Type B pancreatic cell (in vitro differentiated cells): ENCODE measurements around the gene CDH12. TPM values are rescaled to one million over a fixed set of nuclear protein-coding genes. Genes with fewer than 3 reads are reported as not detected.
"Not testable (repeated sequence)": the region's sequence is repeated elsewhere in the genome, so short reads cannot be mapped to it uniquely, and the experiment has no call there.

ENCODE experiments used
- DNase-seq: peaks from one replicate; pipeline ENCODE4 v3.0.0; 2021; ENCODE audit warnings: mixed read lengths; ENCODE audit not compliant: unreplicated experiment; ENCODE audit errors: extremely low spot score
- H3K27ac Mint-ChIP-seq: 2 replicates; pipeline ENCODE4 v1.8.0; 2021; ENCODE audit warnings: mild to moderate bottlenecking, mixed read lengths
- H3K27me3 Mint-ChIP-seq: 2 replicates; pipeline ENCODE4 v1.8.0; 2021; ENCODE audit warnings: mixed read lengths
- H3K36me3 Mint-ChIP-seq: 2 replicates; pipeline ENCODE4 v1.8.0; 2021; ENCODE audit warnings: mixed read lengths
- H3K4me1 Mint-ChIP-seq: one replicate; pipeline ENCODE4 v1.8.0; 2021; ENCODE audit warnings: mixed read lengths; ENCODE audit not compliant: unreplicated experiment
- H3K4me3 Mint-ChIP-seq: 2 replicates; pipeline ENCODE4 v1.8.0; 2021; ENCODE audit warnings: mild to moderate bottlenecking, mixed read lengths
- H3K9me3 Mint-ChIP-seq: 2 replicates; pipeline ENCODE4 v1.8.0; 2021; ENCODE audit warnings: mixed read lengths
- total RNA-seq: library from RNA; stranded (reverse); gene quantifications from 2 replicates; pipeline ENCODE4 v1.2.1, GENCODE V29; 2021; ENCODE audit warnings: low replicate concordance
- TF ChIP-seq, protein P1 (sequence below): fragments of 200-600 bp; sonication (generic); conservative IDR thresholded peaks from 2 replicates; pipeline ENCODE4 v1.5.0; 2021; ENCODE audit warnings: antibody characterized with exemption, mild to moderate bottlenecking

The CDH12 gene
- total RNA-seq, 1 donor from 2014 or later, result 10.2 TPM

DNA sequence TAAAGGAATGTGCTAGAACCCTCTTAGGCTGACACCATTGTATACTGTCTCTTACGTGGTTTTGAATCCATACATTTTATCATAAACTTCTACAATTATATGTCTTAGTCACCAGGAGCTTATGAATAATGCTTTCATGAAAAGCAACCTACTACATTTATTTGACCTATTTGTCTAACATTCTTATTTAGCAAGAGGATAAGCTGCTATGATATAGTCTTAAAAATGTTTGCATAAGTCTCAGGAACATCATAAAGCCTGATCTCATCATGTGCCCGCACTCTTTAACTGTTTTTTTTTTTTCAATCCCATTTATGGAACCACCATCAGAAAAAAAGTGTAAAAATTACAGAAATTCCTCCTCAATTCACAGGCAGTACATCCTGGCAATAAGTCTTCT, 59.7 kb downstream of the CDH12 start:
- H3K36me3 Mint-ChIP-seq, result no peaks in the 10 kb centered on the region

DNA sequence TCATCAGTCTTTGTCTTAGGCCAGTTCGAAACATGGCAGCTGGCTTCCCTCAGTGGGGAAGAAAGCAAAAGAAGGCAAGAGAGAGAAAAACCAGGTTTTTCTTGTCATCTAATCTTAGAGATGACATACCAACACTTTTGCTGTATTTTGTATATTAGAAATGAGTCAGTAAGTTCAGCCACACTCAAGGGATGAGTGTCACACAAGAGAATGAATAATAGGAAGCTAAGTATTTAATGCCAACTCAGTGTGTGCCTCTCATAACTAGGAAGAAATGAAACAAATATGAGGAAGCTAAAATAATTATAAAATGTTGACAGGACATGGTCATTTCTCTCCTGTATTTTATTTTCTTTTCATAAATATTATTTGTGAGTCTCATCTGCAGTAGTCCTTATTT, 65.3 kb downstream of the CDH12 start:
- H3K4me3 Mint-ChIP-seq, result no peak overlapping the region
- no peaks in the 10 kb centered on the region for H3K9me3 Mint-ChIP-seq
- TF ChIP-seq, protein P1, sequence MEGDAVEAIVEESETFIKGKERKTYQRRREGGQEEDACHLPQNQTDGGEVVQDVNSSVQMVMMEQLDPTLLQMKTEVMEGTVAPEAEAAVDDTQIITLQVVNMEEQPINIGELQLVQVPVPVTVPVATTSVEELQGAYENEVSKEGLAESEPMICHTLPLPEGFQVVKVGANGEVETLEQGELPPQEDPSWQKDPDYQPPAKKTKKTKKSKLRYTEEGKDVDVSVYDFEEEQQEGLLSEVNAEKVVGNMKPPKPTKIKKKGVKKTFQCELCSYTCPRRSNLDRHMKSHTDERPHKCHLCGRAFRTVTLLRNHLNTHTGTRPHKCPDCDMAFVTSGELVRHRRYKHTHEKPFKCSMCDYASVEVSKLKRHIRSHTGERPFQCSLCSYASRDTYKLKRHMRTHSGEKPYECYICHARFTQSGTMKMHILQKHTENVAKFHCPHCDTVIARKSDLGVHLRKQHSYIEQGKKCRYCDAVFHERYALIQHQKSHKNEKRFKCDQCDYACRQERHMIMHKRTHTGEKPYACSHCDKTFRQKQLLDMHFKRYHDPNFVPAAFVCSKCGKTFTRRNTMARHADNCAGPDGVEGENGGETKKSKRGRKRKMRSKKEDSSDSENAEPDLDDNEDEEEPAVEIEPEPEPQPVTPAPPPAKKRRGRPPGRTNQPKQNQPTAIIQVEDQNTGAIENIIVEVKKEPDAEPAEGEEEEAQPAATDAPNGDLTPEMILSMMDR, result no peak
- no peaks in the 10 kb centered on the region for H3K36me3 Mint-ChIP-seq
- H3K4me1 Mint-ChIP-seq, result no peaks in the 10 kb centered on the region
- no peak for DNase-seq
- H3K27me3 Mint-ChIP-seq, result no peaks in the 10 kb centered on the region
- H3K27ac Mint-ChIP-seq, result no peak overlapping the region

More for the DNA sequence above, 59.7 kb downstream of the CDH12 start:
- Mint-ChIP-seq H3K27ac (no peak overlapping the region), H3K27me3 (no peaks in the 10 kb centered on the region), H3K4me3 (no peak overlapping the region), H3K4me1 (no peaks in the 10 kb centered on the region), H3K9me3 (no peaks in the 10 kb centered on the region)
- no peak for DNase-seq
- TF ChIP-seq, protein P1, result no peak

DNA sequence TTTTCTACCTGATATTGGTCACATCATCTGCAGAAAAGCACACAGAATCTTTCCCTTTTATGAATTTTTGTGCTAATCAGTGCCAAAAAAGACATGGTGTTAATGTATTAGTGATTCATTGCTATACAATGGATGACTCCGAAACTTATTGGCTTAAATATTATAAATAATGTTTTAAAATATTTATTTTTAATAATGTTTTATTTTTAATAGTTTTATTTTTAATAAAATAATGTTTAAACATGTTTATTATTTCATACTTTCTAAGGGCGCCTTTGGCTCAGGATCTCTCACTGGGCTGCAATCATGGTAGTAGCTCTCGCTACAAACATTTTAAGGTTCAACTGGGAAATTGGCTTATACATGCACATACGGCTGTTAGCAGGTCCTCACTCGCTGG, 65.7 kb downstream of the CDH12 start:
- no peak for DNase-seq
- no peak overlapping the region for H3K27ac Mint-ChIP-seq
- no peaks in the 10 kb centered on the region for H3K36me3 Mint-ChIP-seq
- peaks cover under 1% of the 10 kb centered on the region for H3K27me3 Mint-ChIP-seq
- no peak overlapping the region for H3K4me3 Mint-ChIP-seq
- H3K4me1 Mint-ChIP-seq, result no peaks in the 10 kb centered on the region
- TF ChIP-seq, protein P1, result no peak
- H3K9me3 Mint-ChIP-seq, result no peaks in the 10 kb centered on the region

DNA sequence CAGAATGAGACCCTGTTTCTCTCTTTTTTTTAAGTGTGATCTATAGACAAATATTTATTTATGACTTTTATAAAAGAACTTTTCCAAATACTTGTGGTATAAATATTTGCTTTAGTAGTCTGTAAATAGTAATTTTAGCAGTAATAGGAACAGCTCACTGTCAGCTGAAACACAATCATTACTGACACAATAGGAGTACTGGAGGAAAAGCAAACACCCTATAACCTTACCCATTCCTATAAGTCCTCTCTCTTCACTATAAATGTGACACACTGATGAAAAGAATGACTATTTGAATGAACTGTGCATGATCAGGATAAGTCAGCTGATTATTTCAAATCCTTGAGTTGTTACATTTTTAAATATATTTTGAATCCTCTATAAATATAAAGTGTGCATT, 72.4 kb downstream of the CDH12 start:
- Mint-ChIP-seq H3K27ac (no peak overlapping the region), H3K4me3 (no peak overlapping the region)

DNA sequence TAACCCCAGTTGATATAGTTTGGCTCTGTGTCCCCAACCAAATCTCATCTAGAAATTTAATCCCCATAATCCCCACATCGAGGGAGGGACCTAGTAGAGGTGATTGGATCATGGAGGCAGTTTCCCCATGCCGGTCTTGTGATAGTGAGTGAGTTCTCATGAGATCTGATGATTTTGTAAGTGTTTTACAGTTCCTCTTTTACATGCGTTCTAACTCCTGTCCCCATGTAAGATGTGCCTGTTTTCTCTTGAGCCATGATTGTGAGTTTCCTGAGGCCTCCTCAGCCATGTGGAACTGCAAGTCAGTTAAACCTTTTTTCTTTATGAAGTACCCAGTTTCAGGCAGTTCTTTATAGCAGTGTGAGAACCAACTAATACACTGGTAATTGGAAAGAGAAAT, 73.6 kb downstream of the CDH12 start:
- Mint-ChIP-seq H3K27ac (no peak overlapping the region), H3K9me3 (no peaks in the 10 kb centered on the region), H3K4me1 (no peaks in the 10 kb centered on the region), H3K36me3 (no peaks in the 10 kb centered on the region), H3K27me3 (peaks cover 2% of the 10 kb centered on the region), H3K4me3 (no peak overlapping the region)
- DNase-seq, result no peak
- TF ChIP-seq, protein P1, result no peak

More for the DNA sequence above, 72.4 kb downstream of the CDH12 start:
- Mint-ChIP-seq H3K27me3 (peaks cover 2% of the 10 kb centered on the region), H3K4me1 (no peaks in the 10 kb centered on the region), H3K9me3 (no peaks in the 10 kb centered on the region), H3K36me3 (no peaks in the 10 kb centered on the region)
- DNase-seq, result no peak
- TF ChIP-seq, protein P1, result no peak

- DNase-seq, result no peak
- Mint-ChIP-seq H3K27ac (no peak overlapping the region), H3K4me1 (no peaks in the 10 kb centered on the region), H3K4me3 (no peak overlapping the region), H3K27me3 (peaks cover 5% of the 10 kb centered on the region), H3K36me3 (no peaks in the 10 kb centered on the region), H3K9me3 (no peaks in the 10 kb centered on the region)
- TF ChIP-seq, protein P1, result no peak
Observed at GRCh38 chr5:22776285-22776684, 76.9 kb downstream of the CDH12 start.

DNA sequence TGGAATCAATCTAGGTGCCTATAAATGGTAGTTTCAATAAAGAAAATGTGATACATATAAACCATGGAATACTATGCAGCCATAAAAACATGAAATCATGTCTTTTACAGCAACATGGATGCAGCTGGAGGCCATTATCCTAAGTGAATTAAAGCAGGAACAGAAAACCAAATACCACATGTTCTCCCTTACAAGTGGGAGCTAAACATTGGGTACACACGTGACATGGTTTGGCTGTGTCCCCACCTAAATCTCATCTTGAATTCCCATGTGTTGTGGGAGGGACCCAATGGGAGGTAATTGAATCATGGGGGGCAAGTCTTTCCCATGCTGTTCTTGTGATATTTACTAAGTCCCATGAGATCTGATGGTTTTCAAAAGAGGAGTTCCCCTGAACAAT, 78.9 kb downstream of the CDH12 start:
- H3K36me3 Mint-ChIP-seq, H3K4me3 Mint-ChIP-seq: not testable (repeated sequence)

More for the DNA sequence above, 78.9 kb downstream of the CDH12 start:
- not testable (repeated sequence) for H3K4me1 Mint-ChIP-seq, DNase-seq, H3K9me3 Mint-ChIP-seq, H3K27me3 Mint-ChIP-seq, H3K27ac Mint-ChIP-seq
